Loucy (cell line): ENCODE data around the gene RND1.

ENCODE experiments used
- CTCF ChIP-seq: fragments of 200-600 bp; sonication (generic); conservative IDR thresholded peaks from 2 replicates; pipeline ENCODE4 v1.5.1; 2014; ENCODE audit warnings: mild to moderate bottlenecking, antibody characterized with exemption, low read length
- EZH2phosphoT487 ChIP-seq: fragments of 200-600 bp; IDR thresholded peaks from 2 replicates; pipeline ENCODE4 v1.6.1; 2018; ENCODE audit warnings: antibody characterized with exemption, mild to moderate bottlenecking, moderate library complexity, borderline replicate concordance

GRCh38 chr12:48822711-48823110 lies 43.0 kb downstream of the RND1 start:
- no peak for TF ChIP-seq CTCF
- no peak for TF ChIP-seq EZH2phosphoT487
